HG03342 (cell line): Measurements from ENCODE around the gene ANKRD22.
A peak's percentile ranks its signal among the peaks of the same experiment; 100 is the strongest.
"Not testable (repeated sequence)": the region's sequence is repeated elsewhere in the genome, so short reads cannot be mapped to it uniquely, and the experiment has no call there.

ENCODE experiments used
- ATAC-seq: cut with Tn5 transposase; IDR thresholded peaks from one replicate; pipeline ENCODE4 v1.9.1; 2021; ENCODE audit warnings: mild to moderate bottlenecking, moderate library complexity; ENCODE audit not compliant: unreplicated experiment

The ANKRD22 gene

GRCh38 chr10:88851706-88852105 is at the start of gene ANKRD22:
TSS of gene ANKRD22 (minus strand) at chr10:88851844. CDS start at chr10:88851607, 237 bp downstream.
- ATAC-seq, result no peak

GRCh38 chr10:88899886-88900285 is 48.2 kb upstream of the ANKRD22 start:
- ATAC-seq, result no peak

DNA sequence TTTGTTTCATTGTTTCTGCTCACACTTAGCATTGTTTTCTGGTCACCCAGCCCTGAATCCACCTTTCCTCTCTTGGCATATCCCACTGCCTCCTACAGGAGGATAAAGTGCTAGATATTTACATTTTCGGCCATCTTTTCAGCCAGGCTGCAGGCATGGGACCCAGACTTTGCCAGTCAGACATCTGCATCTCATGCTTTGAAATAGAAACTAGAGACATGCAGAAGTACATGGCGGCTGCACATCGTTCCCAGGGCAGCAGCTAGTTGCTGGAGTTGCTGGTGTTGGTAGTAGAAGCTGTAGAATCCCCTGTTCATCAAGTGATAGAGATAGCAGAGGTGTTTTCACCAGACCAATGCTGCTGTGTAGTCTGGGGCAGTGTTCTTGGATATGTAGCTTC is 47.1 kb upstream of the ANKRD22 start:
- no peak for ATAC-seq

DNA sequence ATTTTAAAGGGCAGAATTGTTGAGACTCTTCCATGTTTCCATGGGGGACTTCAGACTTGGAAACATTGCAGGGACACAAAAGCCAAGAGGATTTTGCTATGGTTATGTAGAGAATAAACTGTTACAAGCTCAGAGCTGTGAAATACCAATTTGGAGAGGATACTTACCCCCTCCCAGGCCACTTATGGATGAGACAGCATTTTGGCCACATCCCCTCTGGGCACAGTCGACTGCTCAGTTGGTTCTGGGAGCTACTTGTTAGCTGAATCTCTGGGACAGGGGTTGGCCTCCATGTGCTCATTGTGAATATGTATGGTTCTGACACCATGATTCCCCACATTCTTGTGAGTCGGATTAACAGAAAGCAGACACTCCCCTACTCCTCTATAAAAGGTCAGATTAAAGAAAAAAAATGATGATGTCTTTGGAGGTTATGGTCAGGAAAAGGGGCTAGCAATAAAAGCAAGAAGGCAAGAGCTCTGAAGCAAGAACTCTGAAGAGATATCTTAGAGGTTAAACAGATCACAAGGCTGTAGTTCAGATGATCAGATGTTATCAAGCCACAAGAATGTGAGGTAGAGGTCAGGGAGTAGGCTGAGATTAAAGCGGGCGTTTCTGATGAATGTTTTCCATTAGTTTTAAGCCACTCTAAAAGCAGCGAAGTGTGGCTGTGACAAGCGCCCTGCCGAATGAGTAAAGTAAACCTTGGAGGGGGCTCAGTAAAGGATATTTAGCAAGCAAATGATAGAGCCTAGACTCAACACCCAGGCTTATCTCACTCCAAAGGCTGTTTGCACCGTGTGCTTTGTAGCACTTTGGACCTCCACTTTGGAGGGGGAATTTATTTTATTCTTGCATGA is 45.6 kb upstream of the ANKRD22 start:
- ATAC-seq, result no peak

- no peak for ATAC-seq
Observed at GRCh38 chr10:88896372-88896993, 44.8 kb upstream of the ANKRD22 start.

DNA sequence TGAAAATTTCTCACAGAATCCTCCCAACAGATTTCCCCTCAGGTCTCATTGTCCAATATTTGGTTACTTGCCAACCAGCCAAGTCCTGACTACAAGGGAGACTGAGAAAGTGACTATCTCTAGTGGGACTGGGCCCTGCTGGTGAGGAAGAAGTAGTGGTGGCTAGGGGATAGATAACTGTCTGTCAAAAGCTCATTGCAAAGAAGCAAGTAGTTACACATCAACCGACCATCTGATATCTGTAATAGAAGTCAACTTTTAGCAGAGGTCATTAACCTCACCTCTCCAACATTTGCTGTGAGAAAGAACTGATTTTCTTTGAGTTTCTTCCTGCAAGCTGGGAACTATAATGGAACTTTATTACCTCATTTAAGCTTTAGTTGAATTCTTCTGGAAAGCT is 43.6 kb upstream of the ANKRD22 start:
- ATAC-seq, result no peak

GRCh38 chr10:88893611-88894010 is 42.0 kb upstream of the ANKRD22 start:
- no peak for ATAC-seq

- no peak for ATAC-seq
Observed at GRCh38 chr10:88892222-88892967, 40.8 kb upstream of the ANKRD22 start.

GRCh38 chr10:88890681-88891381 is 39.2 kb upstream of the ANKRD22 start:
- no peak for ATAC-seq

- ATAC-seq, result peak; percentile 60
Observed at GRCh38 chr10:88889559-88890337, 38.1 kb upstream of the ANKRD22 start.

DNA sequence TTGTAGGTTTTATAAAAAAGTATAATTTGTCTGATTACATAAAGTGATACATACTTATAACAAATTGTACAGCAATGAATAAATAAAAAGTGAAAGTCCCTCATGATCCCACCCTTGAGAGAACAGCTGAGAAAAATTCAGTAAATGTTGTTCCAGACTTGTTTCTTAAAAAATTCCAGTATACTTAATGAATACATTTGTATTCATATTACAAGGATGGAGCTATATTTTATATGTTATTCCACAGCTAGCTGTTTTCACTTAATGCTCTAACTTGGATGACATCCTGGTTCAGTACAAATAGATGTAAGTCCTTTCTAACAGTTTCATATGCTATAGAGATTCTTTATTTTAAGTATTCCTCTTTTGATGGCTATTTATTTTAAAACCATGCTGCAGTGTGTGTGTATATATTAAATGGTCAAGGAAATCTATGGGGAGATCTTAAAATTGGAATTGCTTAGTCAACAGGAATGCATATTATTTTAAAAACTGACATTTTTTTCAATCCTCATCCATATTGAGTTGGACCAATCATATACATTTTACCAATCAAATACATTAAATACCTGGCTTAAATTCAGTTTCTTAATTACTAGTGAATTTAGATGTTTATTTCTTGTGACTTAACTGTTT is 37.3 kb upstream of the ANKRD22 start:
- ATAC-seq, result no peak

DNA sequence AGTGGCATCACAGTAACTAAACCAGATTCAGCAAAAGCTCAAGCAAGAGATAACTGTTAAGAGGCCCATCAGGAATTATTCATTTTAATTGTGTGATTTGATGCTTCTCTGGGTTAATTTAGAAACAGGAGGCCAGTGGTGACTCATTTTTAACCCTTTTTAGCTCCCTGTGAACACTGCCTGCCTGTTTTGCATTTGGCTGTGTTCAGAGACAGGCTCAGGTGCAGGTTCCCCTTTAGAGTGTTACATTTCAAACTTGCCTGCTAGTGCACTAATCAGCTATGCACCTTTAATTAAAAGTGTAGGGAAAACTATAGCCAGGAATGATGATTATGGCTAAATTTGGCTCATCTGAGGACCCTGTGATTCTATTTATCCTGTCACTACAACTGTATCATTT is 34.9 kb upstream of the ANKRD22 start:
- peak; percentile 70 for ATAC-seq

- ATAC-seq, result no peak
Observed at GRCh38 chr10:88883448-88883809, 31.8 kb upstream of the ANKRD22 start.

DNA sequence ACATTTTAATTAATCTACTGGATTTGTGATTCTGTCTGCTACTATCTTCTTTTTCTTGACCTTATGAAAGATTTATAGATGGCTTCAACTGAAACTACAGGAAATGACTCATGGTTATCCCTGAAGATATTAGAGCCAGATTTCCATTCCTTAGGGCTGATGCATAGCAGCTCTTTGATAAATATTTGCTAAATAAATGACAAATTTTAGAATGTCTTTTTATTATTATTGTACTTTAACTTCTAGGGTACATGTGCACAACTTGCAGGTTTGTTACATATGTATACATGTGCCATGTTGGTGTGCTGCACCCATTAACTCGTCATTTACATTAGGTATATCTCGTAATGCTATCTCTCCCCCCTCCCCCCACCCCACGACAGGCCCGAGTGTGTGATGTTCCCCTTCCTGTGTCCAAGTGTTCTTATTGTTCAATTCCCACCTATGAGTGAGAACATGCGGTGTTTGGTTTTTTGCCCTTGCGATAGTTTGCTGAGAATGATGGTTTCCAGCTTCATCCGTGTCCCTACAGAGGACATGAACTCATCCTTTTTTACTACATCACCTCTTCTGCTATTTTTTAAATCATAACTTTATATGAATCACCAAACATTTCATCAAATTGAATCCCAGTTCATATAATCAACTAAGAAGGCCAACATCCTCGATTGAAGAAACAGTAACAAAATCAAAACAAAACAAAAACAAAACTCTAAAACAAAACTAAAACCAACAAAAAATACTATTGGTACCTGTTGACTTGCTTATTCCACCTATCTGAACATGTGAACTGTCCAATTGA is 31.2 kb upstream of the ANKRD22 start:
- ATAC-seq, result not testable (repeated sequence)

- no peak for ATAC-seq
Observed at GRCh38 chr10:88881922-88882645, 30.4 kb upstream of the ANKRD22 start.

DNA sequence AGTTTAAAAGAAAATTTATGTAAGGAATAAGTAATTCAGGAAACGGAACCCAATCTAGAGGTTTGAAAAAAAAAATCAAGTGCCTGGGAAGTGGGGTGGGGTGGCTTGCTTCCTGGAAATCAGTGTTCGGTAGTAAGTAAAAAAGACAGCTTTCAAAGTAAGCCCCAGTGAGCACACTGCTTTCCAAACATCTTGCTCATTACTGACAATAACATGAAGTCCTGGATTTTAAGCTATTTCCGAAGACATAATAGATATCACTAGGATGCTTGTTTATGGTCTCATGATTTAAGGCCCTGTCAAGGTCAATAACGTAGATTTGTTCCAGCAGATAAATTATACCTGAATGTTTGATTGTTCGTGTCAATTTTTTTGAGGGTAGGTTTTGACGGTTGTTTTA is 29.7 kb upstream of the ANKRD22 start:
- no peak for ATAC-seq

GRCh38 chr10:88880282-88881076 is 28.8 kb upstream of the ANKRD22 start:
- peak; percentile 72 for ATAC-seq
